Activated CD8-positive, alpha-beta T cell treated with anti-CD3 and anti-CD28 coated beads for 36 hours (primary cell): ENCODE data around the gene BMPER. TPM values are rescaled to one million over a fixed set of nuclear protein-coding genes. Genes with fewer than 3 reads are reported as not detected.

Experiments
- ATAC-seq: fragments of 200-7000 bp; cut with Tn5 transposase; one replicate; pipeline ENCODE4 v1.10.0; 2021; ENCODE audit warnings: mild to moderate bottlenecking, moderate library complexity
- CTCF ChIA-PET: fragments of 350-600 bp; sonication (Branson Sonifier 250); formaldehyde crosslinking; loops from one replicate; lab custom pipeline; 2021; ENCODE audit warnings: antibody characterized with exemption; lab: Charles Lee
- POLR2A ChIA-PET: fragments of 350-600 bp; sonication (Branson Sonifier 250); formaldehyde crosslinking; loops from one replicate; lab custom pipeline; 2021; ENCODE audit warnings: antibody characterized with exemption; lab: Charles Lee
- DNase-seq: peaks from one replicate; pipeline ENCODE4 v3.0.0-alpha.2; 2020
- H3K27ac Mint-ChIP-seq: one replicate; pipeline ENCODE4 v1.8.0; 2021; ENCODE audit warnings: mild to moderate bottlenecking, mixed read lengths
- H3K27me3 Mint-ChIP-seq: one replicate; pipeline ENCODE4 v1.8.0; 2021; ENCODE audit warnings: mixed read lengths
- H3K36me3 Mint-ChIP-seq: one replicate; pipeline ENCODE4 v1.8.0; 2021; ENCODE audit warnings: low read depth, mixed read lengths
- H3K4me1 Mint-ChIP-seq: one replicate; pipeline ENCODE4 v1.8.0; 2021; ENCODE audit warnings: low read depth, mixed read lengths
- H3K4me3 Mint-ChIP-seq: one replicate; pipeline ENCODE4 v1.8.0; 2021; ENCODE audit warnings: mild to moderate bottlenecking, moderate library complexity, mixed read lengths
- H3K9me3 Mint-ChIP-seq: one replicate; pipeline ENCODE4 v1.8.0; 2021; ENCODE audit warnings: mixed read lengths
- intact Hi-C: fragments of 100-400 bp; cut with micrococcal nuclease; formaldehyde crosslinking; loops from one replicate; pipeline ENCODE4 v1.10.0; 2022
- total RNA-seq, 2 experiments: library from RNA; stranded (reverse); gene quantifications; one replicate each; pipeline ENCODE4 v1.2.3, GENCODE V29; 2021
- TF ChIP-seq, protein P1 (sequence below): fragments of 200-600 bp; IDR thresholded peaks from one replicate; pipeline ENCODE4 v1.8.0; 2022; ENCODE audit warnings: antibody characterized with exemption, mild to moderate bottlenecking

The BMPER gene
- total RNA-seq, 2 experiments from 2014 or later, result not detected

- Mint-ChIP-seq H3K4me1 (no peaks in the 10 kb centered on the region), H3K9me3 (no peaks in the 10 kb centered on the region), H3K27me3 (no peaks in the 10 kb centered on the region), H3K27ac (no peak overlapping the region), H3K36me3 (no peaks in the 10 kb centered on the region), H3K4me3 (no peak overlapping the region)
- ChIA-PET POLR2A (no interaction called here), CTCF (no interaction called here)
- DNase-seq, result no peak
- intact Hi-C loops, result no loop called here
- TF ChIP-seq, protein P1, sequence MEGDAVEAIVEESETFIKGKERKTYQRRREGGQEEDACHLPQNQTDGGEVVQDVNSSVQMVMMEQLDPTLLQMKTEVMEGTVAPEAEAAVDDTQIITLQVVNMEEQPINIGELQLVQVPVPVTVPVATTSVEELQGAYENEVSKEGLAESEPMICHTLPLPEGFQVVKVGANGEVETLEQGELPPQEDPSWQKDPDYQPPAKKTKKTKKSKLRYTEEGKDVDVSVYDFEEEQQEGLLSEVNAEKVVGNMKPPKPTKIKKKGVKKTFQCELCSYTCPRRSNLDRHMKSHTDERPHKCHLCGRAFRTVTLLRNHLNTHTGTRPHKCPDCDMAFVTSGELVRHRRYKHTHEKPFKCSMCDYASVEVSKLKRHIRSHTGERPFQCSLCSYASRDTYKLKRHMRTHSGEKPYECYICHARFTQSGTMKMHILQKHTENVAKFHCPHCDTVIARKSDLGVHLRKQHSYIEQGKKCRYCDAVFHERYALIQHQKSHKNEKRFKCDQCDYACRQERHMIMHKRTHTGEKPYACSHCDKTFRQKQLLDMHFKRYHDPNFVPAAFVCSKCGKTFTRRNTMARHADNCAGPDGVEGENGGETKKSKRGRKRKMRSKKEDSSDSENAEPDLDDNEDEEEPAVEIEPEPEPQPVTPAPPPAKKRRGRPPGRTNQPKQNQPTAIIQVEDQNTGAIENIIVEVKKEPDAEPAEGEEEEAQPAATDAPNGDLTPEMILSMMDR, result no peak
- no peak for ATAC-seq
These were observed 110.3 kb downstream of the BMPER start for GRCh38 chr7:34015651-34016050.

DNA sequence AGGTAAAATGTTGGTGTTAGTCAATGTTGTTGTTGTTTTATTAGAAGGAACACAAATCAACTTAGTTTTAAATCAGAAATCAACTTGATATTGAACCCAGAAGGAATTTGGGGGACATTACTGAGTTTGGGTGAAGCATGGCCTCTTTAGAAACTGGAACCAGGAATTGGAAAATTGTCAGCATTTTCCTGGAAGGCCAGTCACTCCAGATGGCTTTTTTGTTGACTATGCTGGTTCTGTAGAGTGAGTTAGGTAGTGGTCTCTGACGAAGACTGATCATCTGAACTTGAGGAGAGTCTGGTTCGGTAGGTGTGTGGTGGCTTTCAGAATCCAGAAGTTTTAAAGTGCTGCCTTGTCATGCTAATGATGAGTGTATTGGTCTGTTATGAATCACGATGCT, 111.5 kb downstream of the BMPER start:
- no peak for ATAC-seq
- ChIA-PET POLR2A (no interaction called here), CTCF (no interaction called here)
- no peak for DNase-seq
- Mint-ChIP-seq H3K9me3 (no peaks in the 10 kb centered on the region), H3K27ac (no peak overlapping the region), H3K4me3 (no peak overlapping the region), H3K36me3 (no peaks in the 10 kb centered on the region), H3K27me3 (no peaks in the 10 kb centered on the region), H3K4me1 (no peaks in the 10 kb centered on the region)
- TF ChIP-seq, protein P1, result no peak
- intact Hi-C loops, result no loop called here

DNA sequence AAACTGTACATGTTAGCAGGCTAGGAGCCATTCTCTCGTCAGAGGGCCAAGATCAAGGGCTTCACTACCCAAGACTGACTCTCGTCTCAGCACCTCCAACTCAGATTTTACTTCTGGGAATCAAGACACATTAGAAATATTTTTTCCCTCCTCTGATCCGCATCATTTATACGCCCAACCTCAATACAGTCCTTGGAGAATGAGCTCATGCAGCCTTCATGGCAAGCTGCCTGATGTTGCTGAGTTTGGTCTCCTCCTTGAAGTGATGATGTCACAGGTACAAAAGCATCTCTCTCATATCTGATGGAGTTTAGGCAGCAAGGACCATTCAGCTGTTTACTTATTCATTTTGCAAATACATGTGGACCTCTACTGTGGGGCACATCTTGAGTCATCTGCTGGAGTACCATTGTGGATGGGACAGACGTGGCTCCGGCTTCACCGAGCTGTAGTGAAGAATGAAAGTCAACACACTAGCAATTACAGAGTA, 114.0 kb downstream of the BMPER start:
- H3K4me3 Mint-ChIP-seq, result no peak overlapping the region
- H3K27me3 Mint-ChIP-seq, result no peaks in the 10 kb centered on the region
- H3K4me1 Mint-ChIP-seq, result no peaks in the 10 kb centered on the region
- ChIA-PET POLR2A (no interaction called here), CTCF (interaction anchor here (2.1 kb wide), 1 partner anchor 14 kb away, joined by 7 read pairs; no protein-coding TSS in a partner anchor)
- no peak overlapping the region for H3K27ac Mint-ChIP-seq
- no peaks in the 10 kb centered on the region for H3K9me3 Mint-ChIP-seq
- intact Hi-C loops, result no loop called here
- TF ChIP-seq, protein P1, result no peak
- ATAC-seq (no peak), DNase-seq (no peak)
- H3K36me3 Mint-ChIP-seq, result no peaks in the 10 kb centered on the region

GRCh38 chr7:34022626-34023025, 117.3 kb downstream of the BMPER start:
- intact Hi-C loops, result no loop called here
- H3K36me3 Mint-ChIP-seq, result no peaks in the 10 kb centered on the region
- ChIA-PET CTCF (no interaction called here), POLR2A (no interaction called here)
- ATAC-seq (no peak), DNase-seq (no peak)
- no peaks in the 10 kb centered on the region for H3K27me3 Mint-ChIP-seq
- H3K9me3 Mint-ChIP-seq, result no peaks in the 10 kb centered on the region
- no peaks in the 10 kb centered on the region for H3K4me1 Mint-ChIP-seq
- TF ChIP-seq, protein P1, result no peak
- no peak overlapping the region for H3K27ac Mint-ChIP-seq
- no peak overlapping the region for H3K4me3 Mint-ChIP-seq

DNA sequence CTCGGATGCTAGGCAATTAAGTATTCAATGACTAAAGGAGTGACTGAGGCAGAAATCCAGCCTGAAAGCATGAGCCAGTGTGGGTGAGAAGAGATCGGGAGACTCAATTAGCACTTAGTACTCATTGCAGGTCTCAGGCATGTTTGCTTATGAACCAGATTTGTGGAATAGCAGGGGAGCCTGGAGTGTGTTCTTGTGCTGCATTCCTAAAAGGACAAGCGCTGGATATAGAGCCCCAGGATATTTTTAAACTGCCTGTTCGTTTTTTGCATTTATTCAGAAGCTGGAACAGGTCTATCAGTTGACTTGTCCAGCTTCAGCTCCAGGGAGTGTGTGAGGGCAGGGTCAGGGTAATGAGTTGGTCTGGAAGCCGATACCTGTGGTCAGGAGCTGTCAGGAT, 120.3 kb downstream of the BMPER start:
- CTCF ChIA-PET, result no interaction called here
- TF ChIP-seq, protein P1, result no peak
- ATAC-seq, result no peak

More for the DNA sequence above, 120.3 kb downstream of the BMPER start:
- Mint-ChIP-seq H3K27ac (no peak overlapping the region), H3K4me3 (no peak overlapping the region), H3K4me1 (no peaks in the 10 kb centered on the region), H3K9me3 (no peaks in the 10 kb centered on the region), H3K36me3 (no peaks in the 10 kb centered on the region), H3K27me3 (no peaks in the 10 kb centered on the region)
- DNase-seq, result no peak
- intact Hi-C loops, result no loop called here
- POLR2A ChIA-PET, result no interaction called here
